ENCODE measurements around the gene KCNMA1.

DNA sequence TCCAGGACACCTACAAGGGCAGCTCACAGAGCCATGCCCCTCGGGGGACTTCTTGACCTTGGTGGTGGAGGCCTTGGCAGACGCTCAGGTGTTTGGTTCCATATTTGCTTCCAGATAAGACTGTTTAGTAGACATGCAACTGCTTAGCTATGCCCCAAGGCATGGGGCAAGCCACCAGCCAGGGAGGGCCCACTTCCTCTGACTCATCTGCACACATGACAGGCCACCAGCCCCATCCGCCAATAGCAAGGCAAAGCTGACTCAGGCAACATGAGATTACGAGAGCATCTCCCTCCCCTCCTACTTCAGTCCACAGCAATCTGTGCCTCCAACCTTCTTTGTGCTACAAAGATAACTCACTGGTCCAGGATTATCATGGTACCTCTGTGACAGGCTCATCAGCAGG is 54.9 kb downstream of the KCNMA1 start:
- TF ChIP-seq, protein P1, sequence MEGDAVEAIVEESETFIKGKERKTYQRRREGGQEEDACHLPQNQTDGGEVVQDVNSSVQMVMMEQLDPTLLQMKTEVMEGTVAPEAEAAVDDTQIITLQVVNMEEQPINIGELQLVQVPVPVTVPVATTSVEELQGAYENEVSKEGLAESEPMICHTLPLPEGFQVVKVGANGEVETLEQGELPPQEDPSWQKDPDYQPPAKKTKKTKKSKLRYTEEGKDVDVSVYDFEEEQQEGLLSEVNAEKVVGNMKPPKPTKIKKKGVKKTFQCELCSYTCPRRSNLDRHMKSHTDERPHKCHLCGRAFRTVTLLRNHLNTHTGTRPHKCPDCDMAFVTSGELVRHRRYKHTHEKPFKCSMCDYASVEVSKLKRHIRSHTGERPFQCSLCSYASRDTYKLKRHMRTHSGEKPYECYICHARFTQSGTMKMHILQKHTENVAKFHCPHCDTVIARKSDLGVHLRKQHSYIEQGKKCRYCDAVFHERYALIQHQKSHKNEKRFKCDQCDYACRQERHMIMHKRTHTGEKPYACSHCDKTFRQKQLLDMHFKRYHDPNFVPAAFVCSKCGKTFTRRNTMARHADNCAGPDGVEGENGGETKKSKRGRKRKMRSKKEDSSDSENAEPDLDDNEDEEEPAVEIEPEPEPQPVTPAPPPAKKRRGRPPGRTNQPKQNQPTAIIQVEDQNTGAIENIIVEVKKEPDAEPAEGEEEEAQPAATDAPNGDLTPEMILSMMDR (IDR thresholded peaks at IDR 0.05 in 2 of 3, conservative IDR thresholded peaks at IDR 0.05 in 1 of 3; ENCODE audit: borderline replicate concordance in 1 of 3, insufficient read depth in 1 of 3, low read depth in 2 of 3, low read length in 2 of 3), result no peak
- TF ChIP-seq YY1 (IDR thresholded peaks at IDR 0.05; ENCODE audit: extremely low read depth, insufficient replicate concordance, low read depth, low read length) (no peak), POLR2AphosphoS5 (IDR thresholded peaks at IDR 0.05; ENCODE audit: low read depth, low read length) (no peak), POLR2A (IDR thresholded peaks at IDR 0.05; ENCODE audit: borderline replicate concordance, extremely low read depth, insufficient read depth, insufficient read length) (peak; percentile 27)

Data from HCT116 (cell line).